SK-N-SH (cell line): Measurements from ENCODE around the gene LMF1. TPM values are rescaled to one million over a fixed set of nuclear protein-coding genes. Genes with fewer than 3 reads are reported as not detected.

Experiments used
- CTCF ChIA-PET: fragments of 300-600, 350-600 bp; formaldehyde crosslinking; extraction: SDS; loops from one replicate; lab custom pipeline; 2021; lab: Yijun Ruan, JAX
- POLR2A ChIA-PET: fragments of 350-600 bp; sonication (Branson Sonifier 250); formaldehyde crosslinking; extraction: SDS; loops from one replicate; lab custom pipeline; 2020; ENCODE audit warnings: antibody characterized with exemption, inconsistent platforms; lab: Yijun Ruan, JAX
- DNase-seq: peaks from one replicate; pipeline ENCODE4 v3.0.0; 2012
- H2AFZ ChIP-seq: fragments of 200-600 bp; sonication (generic); 2 replicates; pipeline ENCODE4 v1.8.1; 2016; ENCODE audit warnings: antibody characterized with exemption, mild to moderate bottlenecking, low read depth
- H3F3A ChIP-seq: fragments of 200-600 bp; sonication (generic); replicated peaks from 2 replicates; pipeline ENCODE3; 2016; ENCODE audit warnings: antibody characterized with exemption, mild to moderate bottlenecking; ENCODE audit not compliant: insufficient read depth
- H3K27ac ChIP-seq, 2 experiments: fragments of 200-500 bp in 1 of 2; fragments of 200-600 bp in 1 of 2; sonication (Bioruptor generic) in 1 of 2; sonication (generic), shearing (Covaris generic) in 1 of 2; 2 replicates each; pipeline versions ENCODE4 v1.5.1 to v1.6.1; 2014 to 2016; ENCODE audit warnings: low read depth in 2 of 2, inconsistent platforms in 1 of 2, low read length in 1 of 2, mild to moderate bottlenecking in 1 of 2, mixed read lengths in 1 of 2
- H3K27me3 ChIP-seq: fragments of 200-600 bp; sonication (generic), shearing (Covaris generic); 2 replicates; pipeline ENCODE4 v1.6.1; 2016; ENCODE audit warnings: mixed run types; ENCODE audit not compliant: insufficient read depth
- H3K36me3 ChIP-seq, 2 experiments: fragments of 200-500 bp in 1 of 2; fragments of 200-600 bp in 1 of 2; sonication (Bioruptor generic) in 1 of 2; sonication (generic) in 1 of 2; replicated peaks in 1 of 2; 2 replicates each; pipeline versions ENCODE3 to v1.5.1; 2014 to 2016; ENCODE audit warnings: low read length in 1 of 2, mild to moderate bottlenecking in 1 of 2; ENCODE audit not compliant: insufficient read depth in 2 of 2, control insufficient read depth in 1 of 2
- H3K4me1 ChIP-seq, 2 experiments: fragments of 200-500 bp in 1 of 2; fragments of 200-600 bp in 1 of 2; sonication (Bioruptor generic) in 1 of 2; sonication (generic), shearing (Covaris generic) in 1 of 2; 2 replicates each; pipeline versions ENCODE4 v1.5.1 to v1.6.1; 2014 to 2016; ENCODE audit warnings: low read depth in 1 of 2, low read length in 1 of 2, mixed run types in 1 of 2; ENCODE audit not compliant: insufficient read depth in 2 of 2, control insufficient read depth in 1 of 2
- H3K4me2 ChIP-seq: fragments of 200-600 bp; sonication (generic), shearing (Covaris generic); 2 replicates; pipeline ENCODE4 v1.6.1; 2017; ENCODE audit warnings: mixed run types
- H3K4me3 ChIP-seq, 2 experiments: fragments of 200-500 bp in 1 of 2; fragments of 200-600 bp in 1 of 2; sonication (Bioruptor generic) in 1 of 2; sonication (generic), shearing (Covaris generic) in 1 of 2; 2 replicates each; pipeline versions ENCODE4 v1.5.1 to v1.8.1; 2014 to 2016; ENCODE audit warnings: low read depth in 2 of 2, inconsistent platforms in 1 of 2, low read length in 1 of 2, mild to moderate bottlenecking in 1 of 2, mixed read lengths in 1 of 2, moderate library complexity in 1 of 2
- H3K79me2 ChIP-seq: fragments of 200-600 bp; sonication (generic); 2 replicates; pipeline ENCODE4 v1.8.1; 2017; ENCODE audit warnings: mild to moderate bottlenecking; ENCODE audit not compliant: insufficient read depth
- H3K9ac ChIP-seq: fragments of 200-600 bp; sonication (generic); 2 replicates; pipeline ENCODE4 v1.6.1; 2017; ENCODE audit warnings: mixed run types
- H3K9me2 ChIP-seq: fragments of 200-600 bp; sonication (generic); 2 replicates; pipeline ENCODE4 v1.6.1; 2017; ENCODE audit warnings: mixed run types
- H3K9me3 ChIP-seq: fragments of 200-600 bp; sonication (generic); 2 replicates; pipeline ENCODE4 v1.6.1; 2017; ENCODE audit warnings: mixed run types, mild to moderate bottlenecking, moderate library complexity
- H4K20me1 ChIP-seq: fragments of 200-600 bp; sonication (generic); 2 replicates; pipeline ENCODE4 v1.6.1; 2017; ENCODE audit warnings: mild to moderate bottlenecking, mixed run types; ENCODE audit not compliant: insufficient read depth
- CTCF ChIP-seq: fragments of 200-600 bp; sonication (generic); IDR thresholded peaks from 2 replicates; pipeline ENCODE4 v1.6.1; 2017; ENCODE audit warnings: antibody characterized with exemption, mild to moderate bottlenecking, moderate library complexity
- FOSL2 ChIP-seq: IDR thresholded peaks from 2 replicates; pipeline ENCODE4 v1.4.0; 2012; ENCODE audit warnings: low read depth, mild to moderate bottlenecking, moderate library complexity, borderline replicate concordance
- FOXJ3 ChIP-seq: sonication (generic); formaldehyde crosslinking; IDR thresholded peaks from 2 replicates; pipeline ENCODE4 v1.5.1; 2020; ENCODE audit warnings: mild to moderate bottlenecking, missing genetic modification reagents
- FOXM1 ChIP-seq: IDR thresholded peaks from 2 replicates; pipeline ENCODE4 v1.4.0; 2012; ENCODE audit warnings: low read depth, mild to moderate bottlenecking
- GATA2 ChIP-seq: sonication (generic); formaldehyde crosslinking; IDR thresholded peaks from 2 replicates; pipeline ENCODE4 v1.5.0; 2020; ENCODE audit warnings: mild to moderate bottlenecking, missing genetic modification reagents
- JUND ChIP-seq: IDR thresholded peaks from 2 replicates; pipeline ENCODE4 v1.4.0; 2012
- NRF1 ChIP-seq: IDR thresholded peaks from 2 replicates; pipeline ENCODE4 v1.6.1; 2012; ENCODE audit warnings: low read depth, mild to moderate bottlenecking, low read length
- RCOR1 ChIP-seq: fragments of 150-350 bp; IDR thresholded peaks from 2 replicates; pipeline ENCODE4 v1.6.1; 2017; ENCODE audit warnings: antibody characterized with exemption, low read length
- SMC3 ChIP-seq: IDR thresholded peaks from 2 replicates; pipeline ENCODE4 v1.6.1; 2012; ENCODE audit warnings: low read depth, low read length, improper control_type of control experiment
- WGBS: methylation state at CpG from one replicate; pipeline ENCODE4 v1.1.6; 2017; ENCODE audit warnings: low lambda C conversion rate; 5-methylcytosine and 5-hydroxymethylcytosine counted together
- polyA plus RNA-seq, 3 experiments: library from polyadenylated mRNA; depleted of rRNA; stranded (reverse); fragments of >200 nt; gene quantifications; 2 replicates each; pipeline ENCODE4 v1.2.3, GENCODE V29; 2012
- TF ChIP-seq, protein P1 (sequence below): IDR thresholded peaks from 2 replicates; pipeline ENCODE4 v1.4.0; 2012; ENCODE audit warnings: low read depth, borderline replicate concordance
- TF ChIP-seq, protein P2 (sequence below): IDR thresholded peaks from 2 replicates; pipeline ENCODE4 v1.4.0; 2012; ENCODE audit warnings: low read depth

Gene LMF1
- polyA plus RNA-seq, 1 of the 3 experiments (the other 2 are of a cell fraction) = 5.7 TPM

GRCh38 chr16:945271-946047 is 25.3 kb downstream of the LMF1 start (continued):
- TF ChIP-seq CTCF (no peak), SMC3 (no peak)
- TF ChIP-seq, all 33 proteins: peak for 0

DNA sequence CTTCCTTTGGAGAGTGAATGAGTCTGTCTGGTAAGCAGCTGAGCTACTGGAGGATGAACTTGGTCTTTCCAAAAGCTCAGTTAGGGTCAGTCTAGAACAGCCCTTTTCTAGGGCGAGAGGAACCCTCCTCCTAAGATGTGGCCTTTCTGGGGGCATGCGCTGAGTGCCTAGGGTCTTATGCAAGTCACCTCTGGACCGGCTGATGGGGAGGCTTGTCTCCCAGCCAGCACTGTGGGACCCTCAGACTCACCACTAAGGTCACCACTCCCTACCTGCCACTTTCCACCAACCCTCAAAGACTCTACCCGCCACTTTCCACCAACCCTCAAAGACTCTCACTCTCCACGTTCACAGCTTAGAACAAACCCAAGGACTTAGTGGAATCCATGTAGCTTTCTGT is 26.8 kb downstream of the LMF1 start:
- Histone ChIP-seq H3K4me2 (no peak overlapping the region), H3K79me2 (no peaks in the 10 kb centered on the region), H3K27ac (no peak overlapping the region), H3K9ac (no peak overlapping the region), H2AFZ (no peak overlapping the region), H3K27me3 (no peaks in the 10 kb centered on the region), H3K4me3 (no peak overlapping the region), H3F3A (no peaks in the 10 kb centered on the region), H3K9me3 (no peaks in the 10 kb centered on the region), H3K4me1 (no peaks in the 10 kb centered on the region), H3K36me3 (no peaks in the 10 kb centered on the region), H4K20me1 (no peaks in the 10 kb centered on the region), H3K9me2 (no peaks in the 10 kb centered on the region)
- CTCF ChIA-PET = no interaction called here
- no peak for DNase-seq
- WGBS = 87% methylated on average over 5 of the region's 5 CpGs
- POLR2A ChIA-PET = no interaction called here
- TF ChIP-seq CTCF (no peak), JUND (no peak), FOSL2 (no peak)
- TF ChIP-seq, protein P1, sequence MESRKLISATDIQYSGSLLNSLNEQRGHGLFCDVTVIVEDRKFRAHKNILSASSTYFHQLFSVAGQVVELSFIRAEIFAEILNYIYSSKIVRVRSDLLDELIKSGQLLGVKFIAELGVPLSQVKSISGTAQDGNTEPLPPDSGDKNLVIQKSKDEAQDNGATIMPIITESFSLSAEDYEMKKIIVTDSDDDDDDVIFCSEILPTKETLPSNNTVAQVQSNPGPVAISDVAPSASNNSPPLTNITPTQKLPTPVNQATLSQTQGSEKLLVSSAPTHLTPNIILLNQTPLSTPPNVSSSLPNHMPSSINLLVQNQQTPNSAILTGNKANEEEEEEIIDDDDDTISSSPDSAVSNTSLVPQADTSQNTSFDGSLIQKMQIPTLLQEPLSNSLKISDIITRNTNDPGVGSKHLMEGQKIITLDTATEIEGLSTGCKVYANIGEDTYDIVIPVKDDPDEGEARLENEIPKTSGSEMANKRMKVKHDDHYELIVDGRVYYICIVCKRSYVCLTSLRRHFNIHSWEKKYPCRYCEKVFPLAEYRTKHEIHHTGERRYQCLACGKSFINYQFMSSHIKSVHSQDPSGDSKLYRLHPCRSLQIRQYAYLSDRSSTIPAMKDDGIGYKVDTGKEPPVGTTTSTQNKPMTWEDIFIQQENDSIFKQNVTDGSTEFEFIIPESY = no peak

DNA sequence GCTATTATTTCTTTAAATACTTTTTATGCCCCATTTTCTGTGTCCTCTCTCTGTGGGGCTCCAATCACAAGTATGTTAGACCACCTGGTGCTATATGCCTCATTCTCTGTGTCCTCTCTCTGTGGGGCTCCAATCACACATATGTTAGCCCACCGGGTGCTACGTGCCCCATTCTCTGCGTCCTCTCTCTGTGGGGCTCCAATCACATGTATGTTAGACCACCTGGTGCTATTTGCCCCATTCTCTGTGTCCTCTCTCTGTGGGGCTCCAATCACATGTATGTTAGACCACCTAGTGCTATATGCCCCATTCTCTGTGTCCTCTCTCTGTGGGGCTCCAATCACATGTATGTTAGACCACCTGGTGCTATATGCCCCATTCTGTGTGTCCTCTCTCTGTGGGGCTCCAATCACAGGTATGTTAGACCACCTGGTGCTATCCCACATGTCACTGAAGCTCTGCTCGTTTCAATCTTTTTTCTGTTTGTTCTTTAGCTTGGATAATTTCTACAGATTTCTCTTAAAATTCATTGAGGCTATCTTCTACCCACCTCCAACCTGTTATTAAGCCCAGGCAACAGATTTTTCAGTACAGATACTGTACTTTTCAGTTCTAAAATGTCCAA is 28.2 kb downstream of the LMF1 start:
- POLR2A ChIA-PET = no interaction called here
- no peak overlapping the region; a peak in 1 of 4 replicates for H3K4me3 ChIP-seq
- WGBS = 61% methylated on average over 4 of the region's 4 CpGs
- TF ChIP-seq CTCF (no peak), GATA2 (no peak), RCOR1 (no peak), FOXM1 (no peak), FOSL2 (no peak), FOXJ3 (CRISPR knock-in tag) (no peak), JUND (no peak), NRF1 (no peak)
- TF ChIP-seq, protein P1 = no peak
- TF ChIP-seq, protein P2, sequence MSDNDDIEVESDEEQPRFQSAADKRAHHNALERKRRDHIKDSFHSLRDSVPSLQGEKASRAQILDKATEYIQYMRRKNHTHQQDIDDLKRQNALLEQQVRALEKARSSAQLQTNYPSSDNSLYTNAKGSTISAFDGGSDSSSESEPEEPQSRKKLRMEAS = no peak

More for the DNA sequence above, 28.2 kb downstream of the LMF1 start:
- Histone ChIP-seq H3K9me3 (no peaks in the 10 kb centered on the region), H3K27me3 (no peaks in the 10 kb centered on the region), H3K79me2 (no peaks in the 10 kb centered on the region), H3K9ac (no peak overlapping the region), H3K36me3 (no peaks in the 10 kb centered on the region), H3K4me2 (no peak overlapping the region), H2AFZ (no peak overlapping the region), H3K9me2 (no peaks in the 10 kb centered on the region), H3K27ac (no peak overlapping the region), H3K4me1 (no peaks in the 10 kb centered on the region), H3F3A (no peaks in the 10 kb centered on the region), H4K20me1 (no peaks in the 10 kb centered on the region)
- CTCF ChIA-PET = interaction anchor here (0.7 kb wide), 1 partner anchor 113 kb away, joined by 3 read pairs; no protein-coding TSS in a partner anchor
- no peak for DNase-seq
